Epithelial cell of esophagus (primary cell): ENCODE results near the gene DHX35.
A peak's percentile ranks its signal among the peaks of the same experiment; 100 is the strongest.

Experiments
- DNase-seq: peaks from one replicate; pipeline ENCODE4 v3.0.0; 2010; ENCODE audit warnings: low read depth
- H3K4me3 ChIP-seq: 2 replicates; pipeline ENCODE4 v1.5.1; 2011; ENCODE audit warnings: mild to moderate bottlenecking, low read length, control low read depth
- CTCF ChIP-seq: IDR thresholded peaks from 2 replicates; pipeline ENCODE4 v1.5.1; 2011; ENCODE audit warnings: low read depth, mild to moderate bottlenecking, low read length, control low read depth, inconsistent platforms; ENCODE audit not compliant: insufficient read depth; ENCODE audit errors: missing control alignments

DHX35 gene

GRCh38 chr20:39036011-39036410 is 73.9 kb downstream of the DHX35 start:
- no peak for DNase-seq
- no peak for TF ChIP-seq CTCF
- H3K4me3 ChIP-seq, result no peak overlapping the region

GRCh38 chr20:39036851-39037250 is 74.7 kb downstream of the DHX35 start:
- no peak for DNase-seq
- TF ChIP-seq CTCF, result no peak
- no peak overlapping the region for H3K4me3 ChIP-seq

- no peak for TF ChIP-seq CTCF
- H3K4me3 ChIP-seq, result no peak overlapping the region
- DNase-seq, result no peak
These were observed 75.9 kb downstream of the DHX35 start for GRCh38 chr20:39038047-39038446.

GRCh38 chr20:39038495-39038894 is 76.4 kb downstream of the DHX35 start:
- no peak overlapping the region for H3K4me3 ChIP-seq
- no peak for DNase-seq
- no peak for TF ChIP-seq CTCF

GRCh38 chr20:39039261-39039660 is 77.1 kb downstream of the DHX35 start:
- no peak overlapping the region for H3K4me3 ChIP-seq
- DNase-seq, result peak; percentile 19
- no peak for TF ChIP-seq CTCF

- DNase-seq, result no peak
- TF ChIP-seq CTCF, result no peak
- H3K4me3 ChIP-seq, result no peak overlapping the region
These were observed 78.0 kb downstream of the DHX35 start for GRCh38 chr20:39040116-39040515.

GRCh38 chr20:39041067-39041466 is 78.9 kb downstream of the DHX35 start:
- TF ChIP-seq CTCF, result no peak
- H3K4me3 ChIP-seq, result no peak overlapping the region
- no peak for DNase-seq
